IPS DF 6.9 (cell line): ENCODE measurements around the gene LRRC27.
A peak's percentile ranks its signal among the peaks of the same experiment; 100 is the strongest.

Experiments
- DNase-seq: peaks from one replicate; pipeline ENCODE4 v3.0.0-alpha.2; 2013; ENCODE audit warnings: low read depth, low spot score
- H3K27ac ChIP-seq: one replicate; pipeline ENCODE4 v1.5.1; 2013; ENCODE audit warnings: low read length, control low read depth
- H3K27me3 ChIP-seq: 2 replicates; pipeline ENCODE4 v1.6.1; 2013; ENCODE audit warnings: mild to moderate bottlenecking, low read length; ENCODE audit not compliant: control insufficient read depth, insufficient read depth
- H3K36me3 ChIP-seq: 2 replicates; pipeline ENCODE4 v1.6.1; 2013; ENCODE audit warnings: low read length; ENCODE audit not compliant: control insufficient read depth, insufficient read depth
- H3K4me1 ChIP-seq: 2 replicates; pipeline ENCODE4 v1.6.1; 2013; ENCODE audit warnings: low read length; ENCODE audit not compliant: control insufficient read depth, insufficient read depth
- H3K4me3 ChIP-seq: 2 replicates; pipeline ENCODE4 v1.5.1; 2013; ENCODE audit warnings: mild to moderate bottlenecking, low read length
- H3K9me3 ChIP-seq: 2 replicates; pipeline ENCODE4 v1.6.1; 2013; ENCODE audit warnings: low read length, inconsistent platforms; ENCODE audit not compliant: control insufficient read depth, insufficient read depth
- WGBS: extraction: QIAGEN DNeasy Blood & Tissue Kit; methylation state at CpG from one replicate; pipeline ENCODE4 v1.1.7; 2013; ENCODE audit warnings: mixed read lengths, missing lambda C conversion rate; ENCODE audit not compliant: insufficient read length, insufficient coverage; 5-methylcytosine and 5-hydroxymethylcytosine counted together

Gene LRRC27

GRCh38 chr10:132397036-132397541 is 65.1 kb downstream of the LRRC27 start, which contains the start of gene PWWP2B:
PWWP2B (plus strand) TSS chr10:132397200; CDS start chr10:132397227, 27 bp downstream.
- Histone ChIP-seq H3K9me3 (no peaks in the 10 kb centered on the region), H3K36me3 (no peaks in the 10 kb centered on the region), H3K4me3 (peak within 1 kb of the TSS; percentile 55; the same call in 1 of the 2 replicates), H3K27me3 (no peaks in the 10 kb centered on the region), H3K4me1 (peaks cover 7% of the 10 kb centered on the region), H3K27ac (no peak within 1 kb of the TSS)
- WGBS: no CpG with 5 or more reads among the region's 86 CpGs
- DNase-seq: no peak

GRCh38 chr10:132397671-132398565 is 65.9 kb downstream of the LRRC27 start:
- no peak for DNase-seq
- no peak overlapping the region for H3K27ac ChIP-seq
- H3K36me3 ChIP-seq: no peaks in the 10 kb centered on the region
- H3K4me1 ChIP-seq: peaks cover 7% of the 10 kb centered on the region
- peak overlapping the region; percentile 45; the same call in 1 of the 2 replicates for H3K4me3 ChIP-seq
- no peaks in the 10 kb centered on the region for H3K9me3 ChIP-seq
- WGBS: no CpG with 5 or more reads among the region's 40 CpGs
- no peaks in the 10 kb centered on the region for H3K27me3 ChIP-seq

- Histone ChIP-seq H3K4me1 (peaks cover 7% of the 10 kb centered on the region), H3K4me3 (no peak overlapping the region), H3K27ac (no peak overlapping the region), H3K27me3 (no peaks in the 10 kb centered on the region), H3K36me3 (no peaks in the 10 kb centered on the region), H3K9me3 (no peaks in the 10 kb centered on the region)
- no peak for DNase-seq
- no CpG with 5 or more reads among the region's 13 CpGs for WGBS
Measured at GRCh38 chr10:132398566-132398991, 66.6 kb downstream of the LRRC27 start.

GRCh38 chr10:132399117-132400035 is 67.4 kb downstream of the LRRC27 start:
- H3K4me1 ChIP-seq: peaks cover 7% of the 10 kb centered on the region
- H3K9me3 ChIP-seq: no peaks in the 10 kb centered on the region
- WGBS: no CpG with 5 or more reads among the region's 27 CpGs
- no peak overlapping the region for H3K4me3 ChIP-seq
- no peaks in the 10 kb centered on the region for H3K27me3 ChIP-seq
- no peak overlapping the region for H3K27ac ChIP-seq
- no peak for DNase-seq
- no peaks in the 10 kb centered on the region for H3K36me3 ChIP-seq

GRCh38 chr10:132400041-132400546 is 68.1 kb downstream of the LRRC27 start:
- no peaks in the 10 kb centered on the region for H3K36me3 ChIP-seq
- no peaks in the 10 kb centered on the region for H3K27me3 ChIP-seq
- no peak overlapping the region for H3K4me3 ChIP-seq
- no peak overlapping the region for H3K27ac ChIP-seq
- H3K9me3 ChIP-seq: no peaks in the 10 kb centered on the region
- peaks cover 7% of the 10 kb centered on the region for H3K4me1 ChIP-seq
- WGBS: no CpG with 5 or more reads among the region's 9 CpGs
- no peak for DNase-seq

- peaks cover 10% of the 10 kb centered on the region for H3K4me1 ChIP-seq
- no peaks in the 10 kb centered on the region for H3K9me3 ChIP-seq
- WGBS: no CpG with 5 or more reads among the region's 17 CpGs
- no peaks in the 10 kb centered on the region for H3K27me3 ChIP-seq
- H3K27ac ChIP-seq: no peak overlapping the region
- DNase-seq: no peak
- peaks cover 3% of the 10 kb centered on the region; the same call in 1 of the 2 replicates for H3K36me3 ChIP-seq
- H3K4me3 ChIP-seq: no peak overlapping the region
Measured at GRCh38 chr10:132400547-132401151, 68.7 kb downstream of the LRRC27 start.

- H3K27me3 ChIP-seq: no peaks in the 10 kb centered on the region
- H3K4me1 ChIP-seq: peaks cover 10% of the 10 kb centered on the region
- DNase-seq: no peak
- no CpG with 5 or more reads among the region's 20 CpGs for WGBS
- H3K4me3 ChIP-seq: no peak overlapping the region
- H3K36me3 ChIP-seq: peaks cover 7% of the 10 kb centered on the region
- H3K27ac ChIP-seq: no peak overlapping the region
- H3K9me3 ChIP-seq: no peaks in the 10 kb centered on the region
Measured at GRCh38 chr10:132401401-132402118, 69.6 kb downstream of the LRRC27 start.

- no peak for DNase-seq
- Histone ChIP-seq H3K4me3 (no peak overlapping the region), H3K4me1 (peaks cover 15% of the 10 kb centered on the region), H3K27ac (no peak overlapping the region), H3K9me3 (no peaks in the 10 kb centered on the region), H3K36me3 (peaks cover 7% of the 10 kb centered on the region), H3K27me3 (no peaks in the 10 kb centered on the region)
- no CpG with 5 or more reads among the region's 24 CpGs for WGBS
Measured at GRCh38 chr10:132402781-132403241, 70.8 kb downstream of the LRRC27 start.

- no CpG with 5 or more reads among the region's 25 CpGs for WGBS
- Histone ChIP-seq H3K4me1 (peaks cover 17% of the 10 kb centered on the region), H3K9me3 (no peaks in the 10 kb centered on the region), H3K36me3 (peaks cover 8% of the 10 kb centered on the region), H3K27me3 (no peaks in the 10 kb centered on the region), H3K27ac (no peak overlapping the region), H3K4me3 (no peak overlapping the region)
- no peak for DNase-seq
Measured at GRCh38 chr10:132403511-132404168, 71.6 kb downstream of the LRRC27 start.
